CD4-positive, alpha-beta T cell treated with Interleukin-4 for 1 hour (primary cell): ENCODE results near the gene CYS1.
"Not testable (repeated sequence)": the region's sequence is repeated elsewhere in the genome, so short reads cannot be mapped to it uniquely, and the experiment has no call there.

Source experiments
- DNase-seq, 2 donors: peaks; one replicate each; pipeline ENCODE4 v3.0.0-alpha.2; 2020 to 2022

CYS1 gene

DNA sequence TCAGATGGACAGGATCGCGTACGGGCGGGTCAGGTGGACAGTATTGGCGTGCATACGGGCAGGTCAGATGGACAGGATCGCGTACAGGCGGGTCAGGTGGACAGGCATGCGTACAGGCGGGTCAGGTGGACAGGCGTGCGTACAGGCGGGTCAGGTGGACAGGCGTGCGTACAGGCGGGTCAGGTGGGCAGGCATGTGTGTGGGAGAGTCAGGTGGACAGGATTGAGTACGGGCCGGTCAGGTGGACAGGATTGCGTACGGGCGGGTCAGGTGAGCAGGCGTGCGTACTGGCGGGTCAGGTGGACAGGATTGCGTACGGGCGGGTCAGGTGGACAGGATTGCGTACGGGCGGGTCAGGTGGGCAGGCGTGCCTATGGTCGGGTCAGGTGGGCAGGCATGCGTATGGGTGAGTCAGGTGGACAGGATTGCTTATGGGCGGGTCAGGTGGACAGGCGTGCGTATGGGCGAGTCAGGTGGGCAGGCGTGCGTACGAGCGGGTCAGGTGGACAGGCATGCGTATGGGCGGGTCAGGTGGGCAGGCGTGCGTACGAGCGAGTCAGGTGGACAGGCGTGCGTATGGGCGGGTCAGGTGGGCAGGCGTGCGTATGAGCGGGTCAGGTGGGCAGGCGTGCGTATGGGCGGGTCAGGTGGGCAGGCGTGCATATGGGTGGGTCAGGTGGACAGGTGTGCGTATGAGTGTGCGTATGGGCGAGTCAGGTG is 68.4 kb downstream of the CYS1 start:
- not testable (repeated sequence) for DNase-seq

DNA sequence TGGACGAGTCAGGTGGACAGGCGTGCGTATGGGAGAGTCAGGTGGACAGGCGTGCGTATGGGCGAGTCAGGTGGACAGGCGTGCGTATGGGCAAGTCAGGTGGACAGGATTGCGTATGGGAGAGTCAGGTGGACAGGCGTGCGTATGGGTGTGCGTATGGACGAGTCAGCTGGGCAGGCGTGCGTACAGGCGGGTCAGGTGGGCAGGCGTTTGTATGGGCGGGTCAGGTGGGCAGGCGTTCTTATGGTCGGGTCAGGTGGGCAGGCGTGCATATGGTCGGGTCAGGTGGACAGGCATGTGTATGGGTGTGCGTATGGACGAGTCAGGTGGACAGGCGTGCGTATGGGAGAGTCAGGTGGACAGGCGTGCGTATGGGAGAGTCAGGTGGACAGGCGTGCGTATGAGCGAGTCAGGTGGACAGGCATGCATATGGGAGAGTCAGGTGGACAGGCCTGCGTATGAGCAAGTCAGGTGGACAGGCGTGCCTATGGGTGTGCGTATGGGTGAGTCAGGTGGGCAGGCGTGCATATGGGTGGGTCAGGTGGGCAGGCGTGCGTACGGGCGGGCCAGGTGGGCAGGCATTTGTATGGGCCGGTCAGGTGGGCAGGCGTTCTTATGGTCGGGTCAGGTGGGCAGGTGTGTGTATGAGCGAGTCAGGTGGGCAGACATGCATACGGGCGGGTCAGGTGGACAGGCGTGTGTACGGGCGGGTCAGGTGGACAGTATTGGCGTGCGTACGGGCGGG is 69.2 kb downstream of the CYS1 start:
- DNase-seq, result not testable (repeated sequence)

DNA sequence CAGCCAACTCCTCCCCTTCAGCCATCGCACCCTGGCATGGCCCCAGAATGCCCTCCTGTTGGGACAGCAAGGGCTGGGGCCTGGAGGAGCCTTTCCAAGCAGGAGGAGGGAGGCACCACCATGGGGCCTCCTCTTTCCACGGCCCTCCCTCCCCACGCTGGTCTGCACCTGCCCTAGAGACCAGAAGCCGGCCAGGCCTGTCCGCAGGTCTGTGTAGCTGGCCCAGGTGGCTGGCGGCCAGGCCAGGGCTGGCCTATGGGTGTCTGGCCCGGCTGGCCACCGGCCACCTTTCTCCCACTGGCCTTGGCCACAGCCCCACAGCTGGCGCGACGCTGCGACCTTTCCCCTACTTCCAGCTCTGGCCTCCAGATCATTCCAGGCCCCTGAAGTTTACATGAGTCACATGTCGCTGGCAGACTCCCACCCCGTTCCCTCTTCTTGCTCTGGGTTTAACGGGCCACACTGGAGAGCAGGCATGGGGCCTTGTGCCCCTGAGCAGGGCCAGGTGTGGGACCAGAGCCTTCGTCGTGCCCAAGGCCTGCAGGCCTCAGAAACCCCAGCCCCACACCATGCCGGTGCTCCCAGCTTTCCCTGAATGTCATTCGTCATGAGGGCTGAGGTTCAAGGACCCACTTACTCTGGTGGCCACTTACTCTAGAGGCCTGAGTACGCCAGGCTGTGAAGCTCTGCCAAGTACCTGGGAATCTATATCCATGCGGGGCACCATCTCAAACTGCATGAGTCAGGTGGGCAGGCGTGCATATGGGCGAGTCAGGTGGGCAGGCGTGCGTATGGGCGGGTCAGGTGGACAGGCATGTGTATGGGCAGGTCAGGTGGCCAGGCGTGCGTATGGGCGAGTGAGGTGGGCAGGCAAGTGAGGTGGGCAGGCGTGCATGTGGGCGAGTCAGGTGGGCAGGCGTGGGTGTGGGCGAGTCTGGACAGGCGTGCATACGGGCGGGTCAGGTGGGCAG is 70.1 kb downstream of the CYS1 start:
- no peak for DNase-seq

DNA sequence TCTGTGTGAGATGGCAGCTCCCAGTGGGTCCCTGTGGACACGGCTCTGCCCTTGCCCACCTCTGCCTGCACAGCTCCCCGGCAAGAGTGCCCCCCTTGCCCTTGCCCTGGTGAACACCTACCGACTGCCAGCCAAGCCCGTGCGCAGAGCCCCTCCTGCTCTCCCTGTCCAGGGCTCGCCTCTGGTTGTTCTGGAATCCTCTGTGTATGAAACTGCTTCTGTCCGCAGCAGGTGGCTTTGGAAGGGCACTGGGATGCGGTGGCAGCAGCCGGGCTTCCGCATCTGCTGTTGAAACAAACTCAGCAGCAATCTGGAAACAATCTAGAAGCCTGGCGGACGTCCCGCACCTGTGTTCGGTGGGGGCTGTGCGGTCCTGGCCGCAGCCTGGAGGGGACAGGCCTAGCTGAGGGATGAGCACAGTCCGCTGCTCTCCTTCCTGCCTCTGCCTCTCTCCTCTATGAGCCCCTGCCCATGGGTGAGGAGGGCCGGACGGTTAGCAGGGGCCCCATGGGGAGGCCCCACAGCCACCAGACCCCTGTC is 70.9 kb downstream of the CYS1 start:
- no peak for DNase-seq

DNA sequence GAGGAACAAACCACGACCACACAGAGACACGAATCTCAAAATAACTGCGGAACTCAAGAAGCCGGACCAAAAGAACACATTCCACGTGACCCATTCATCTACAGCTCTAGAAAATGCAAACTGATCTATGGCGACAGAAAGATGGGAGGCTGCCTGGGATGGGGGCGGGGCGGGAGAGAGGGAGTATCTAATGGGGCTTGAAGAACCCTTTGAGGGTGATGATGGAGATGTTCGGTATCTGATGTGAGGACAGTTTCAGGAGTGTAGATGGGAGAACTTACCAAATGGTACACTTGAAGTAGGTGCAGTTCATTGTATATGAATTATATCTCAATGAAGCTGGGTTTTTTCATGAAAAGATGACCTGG is 71.4 kb downstream of the CYS1 start:
- DNase-seq, result no peak

DNA sequence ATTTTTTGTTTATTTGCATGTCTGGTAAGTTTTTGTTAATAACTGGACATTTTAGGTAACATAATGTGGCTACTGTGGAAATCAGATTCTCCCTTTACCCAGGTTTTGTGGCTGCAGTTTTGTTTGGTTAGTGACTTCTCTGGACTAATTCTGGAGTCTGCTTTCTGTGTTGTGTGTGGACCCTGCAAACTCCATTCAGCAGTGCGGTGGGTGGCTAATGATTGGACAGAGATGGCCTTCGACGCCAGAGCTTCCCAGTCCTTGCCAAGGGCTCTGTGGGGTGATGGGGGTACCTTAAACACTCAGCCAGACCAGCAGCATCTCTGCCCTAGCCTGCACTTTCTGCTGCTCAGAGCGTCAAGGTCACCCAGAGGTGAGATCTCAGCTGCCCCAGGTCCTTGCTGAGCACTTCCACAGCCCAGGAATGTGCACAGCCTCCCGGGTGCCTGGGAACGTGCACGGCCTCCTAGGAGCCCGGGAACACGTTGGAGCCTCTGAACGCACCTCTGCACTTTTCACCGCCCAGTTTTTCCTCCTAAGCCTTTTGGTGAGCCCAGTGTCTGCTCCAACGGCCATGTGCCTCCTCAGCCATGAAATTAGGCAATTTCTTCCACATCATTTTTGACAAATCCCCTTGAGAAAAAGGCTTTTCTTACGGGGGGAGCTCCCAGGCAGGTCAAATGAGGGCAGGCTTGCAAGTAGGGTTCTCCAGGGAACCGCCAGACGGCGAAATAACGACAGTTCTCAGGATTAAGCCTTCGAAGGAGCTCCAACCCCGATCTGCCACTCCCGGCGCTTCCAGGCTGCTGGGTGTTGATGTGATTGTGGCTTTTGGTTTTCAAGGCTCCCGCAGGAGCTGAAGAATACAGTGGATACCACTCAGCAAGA is 72.0 kb downstream of the CYS1 start:
- DNase-seq, result no peak

DNA sequence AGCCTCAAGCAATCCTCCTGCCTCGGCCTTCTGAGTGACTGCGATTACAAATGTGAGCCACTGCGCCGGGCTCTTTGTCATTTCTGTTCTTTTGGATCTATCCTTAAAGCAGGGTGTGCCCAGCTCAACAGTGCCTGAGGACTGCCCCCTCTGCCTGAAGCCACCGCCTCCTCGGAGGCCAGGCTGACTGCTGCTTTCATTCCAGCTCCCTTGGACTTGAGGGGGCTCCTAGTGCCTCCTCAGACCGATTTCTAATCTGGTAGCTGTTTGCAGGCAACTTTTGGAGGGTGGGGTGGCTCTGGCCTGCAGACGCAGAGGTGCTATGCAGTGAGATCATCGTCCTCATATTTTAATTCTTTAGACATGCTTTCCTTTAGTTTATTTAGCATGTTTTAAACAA is 72.8 kb downstream of the CYS1 start:
- DNase-seq, result no peak
